Measurements from ENCODE around the gene CASTOR1.

Gene CASTOR1

GRCh38 chr22:30289141-30289979 is at the start of gene CASTOR1:
Gene CASTOR1 (minus strand): TSS chr22:30289505. CDS start chr22:30289497, 8 bp downstream.
- TF ChIP-seq GATA2 (IDR thresholded peaks at IDR 0.05; ENCODE audit: low read depth, low read length) (no peak), GATA3 (IDR thresholded peaks at IDR 0.05; ENCODE audit: low read depth, low read length) (no peak)

- no peak for TF ChIP-seq GATA3 (IDR thresholded peaks at IDR 0.05; ENCODE audit: low read depth, low read length)
- no peak for TF ChIP-seq GATA2 (IDR thresholded peaks at IDR 0.05; ENCODE audit: low read depth, low read length)
These were observed 49.5 kb upstream of the CASTOR1 start for GRCh38 chr22:30338802-30339201.

GRCh38 chr22:30337461-30337778 is 48.1 kb upstream of the CASTOR1 start:
- TF ChIP-seq GATA3 (IDR thresholded peaks at IDR 0.05; ENCODE audit: low read depth, low read length) (no peak), GATA2 (IDR thresholded peaks at IDR 0.05; ENCODE audit: low read depth, low read length) (no peak)

GRCh38 chr22:30336752-30337460 is 47.6 kb upstream of the CASTOR1 start:
- TF ChIP-seq GATA2 (IDR thresholded peaks at IDR 0.05; ENCODE audit: low read depth, low read length), result no peak
- TF ChIP-seq GATA3 (IDR thresholded peaks at IDR 0.05; ENCODE audit: low read depth, low read length), result no peak

GRCh38 chr22:30335236-30335635 is 45.9 kb upstream of the CASTOR1 start:
- TF ChIP-seq GATA3 (IDR thresholded peaks at IDR 0.05; ENCODE audit: low read depth, low read length), result no peak
- no peak for TF ChIP-seq GATA2 (IDR thresholded peaks at IDR 0.05; ENCODE audit: low read depth, low read length)

GRCh38 chr22:30334646-30335045 is 45.3 kb upstream of the CASTOR1 start:
- TF ChIP-seq GATA3 (IDR thresholded peaks at IDR 0.05; ENCODE audit: low read depth, low read length) (no peak), GATA2 (IDR thresholded peaks at IDR 0.05; ENCODE audit: low read depth, low read length) (no peak)

- no peak for TF ChIP-seq GATA3 (IDR thresholded peaks at IDR 0.05; ENCODE audit: low read depth, low read length)
- no peak for TF ChIP-seq GATA2 (IDR thresholded peaks at IDR 0.05; ENCODE audit: low read depth, low read length)
These were observed 44.4 kb upstream of the CASTOR1 start for GRCh38 chr22:30333707-30334087.

- TF ChIP-seq GATA3 (IDR thresholded peaks at IDR 0.05; ENCODE audit: low read depth, low read length) (no peak), GATA2 (IDR thresholded peaks at IDR 0.05; ENCODE audit: low read depth, low read length) (no peak)
These were observed 43.8 kb upstream of the CASTOR1 start for GRCh38 chr22:30332994-30333706.

- no peak for TF ChIP-seq GATA2 (IDR thresholded peaks at IDR 0.05; ENCODE audit: low read depth, low read length)
- no peak for TF ChIP-seq GATA3 (IDR thresholded peaks at IDR 0.05; ENCODE audit: low read depth, low read length)
These were observed 43.2 kb upstream of the CASTOR1 start for GRCh38 chr22:30332551-30332950.

GRCh38 chr22:30328466-30329049 is 39.3 kb upstream of the CASTOR1 start:
- TF ChIP-seq GATA3 (IDR thresholded peaks at IDR 0.05; ENCODE audit: low read depth, low read length) (no peak), GATA2 (IDR thresholded peaks at IDR 0.05; ENCODE audit: low read depth, low read length) (no peak)

- no peak for TF ChIP-seq GATA2 (IDR thresholded peaks at IDR 0.05; ENCODE audit: low read depth, low read length)
- TF ChIP-seq GATA3 (IDR thresholded peaks at IDR 0.05; ENCODE audit: low read depth, low read length), result no peak
These were observed 38.6 kb upstream of the CASTOR1 start for GRCh38 chr22:30327864-30328345.

GRCh38 chr22:30326706-30327362 is 37.5 kb upstream of the CASTOR1 start, which contains the start of gene TBC1D10A:
Gene TBC1D10A (minus strand): TSS chr22:30326941. CDS start chr22:30326881, 60 bp downstream.
- TF ChIP-seq GATA3 (IDR thresholded peaks at IDR 0.05; ENCODE audit: low read depth, low read length), result no peak
- no peak for TF ChIP-seq GATA2 (IDR thresholded peaks at IDR 0.05; ENCODE audit: low read depth, low read length)

GRCh38 chr22:30326255-30326705 is 37.0 kb upstream of the CASTOR1 start:
- TF ChIP-seq GATA2 (IDR thresholded peaks at IDR 0.05; ENCODE audit: low read depth, low read length) (no peak), GATA3 (IDR thresholded peaks at IDR 0.05; ENCODE audit: low read depth, low read length) (no peak)
